Heart left ventricle (tissue), 16 donors: ENCODE data around the gene SERP1. TPM values are rescaled to one million over a fixed set of nuclear protein-coding genes. Genes with fewer than 3 reads are reported as not detected.

Source experiments
- ATAC-seq, 4 donors: fragments of 200-7000 bp; cut with Tn5 transposase; one replicate each; pipeline ENCODE4 v1.9.1; 2020 to 2022; ENCODE audit warnings: moderate library complexity in 4 of 4, mild to moderate bottlenecking in 3 of 4, moderate number of reproducible peaks in 1 of 4
- DNase-seq, 5 donors: peaks; one replicate each; pipeline ENCODE4 v3.0.0-alpha.2; 2020
- H3K27ac ChIP-seq, 12 donors: fragments of 200-600 bp; sonication (generic) in 4 of 12; one replicate each; pipeline versions ENCODE4 v1.5.0 to v1.8.0; 2016 to 2022; ENCODE audit warnings: mild to moderate bottlenecking in 2 of 12
- H3K27me3 ChIP-seq, 9 donors: fragments of 200-600 bp; sonication (generic) in 2 of 9; one replicate each; pipeline versions ENCODE4 v1.5.1 to v1.8.0; 2016 to 2022; ENCODE audit warnings: mild to moderate bottlenecking in 3 of 9
- H3K36me3 ChIP-seq, 9 donors: fragments of 200-600 bp; sonication (generic) in 2 of 9; one replicate each; pipeline versions ENCODE4 v1.5.0 to v1.8.0; 2018 to 2022; ENCODE audit warnings: mild to moderate bottlenecking in 2 of 9
- H3K4me1 ChIP-seq, 12 donors: fragments of 200-600 bp; sonication (generic) in 4 of 12; one replicate each; pipeline versions ENCODE4 v1.5.0 to v1.8.0; 2016 to 2022; ENCODE audit warnings: mild to moderate bottlenecking in 3 of 12
- H3K4me3 ChIP-seq, 12 donors: fragments of 200-600 bp; sonication (generic) in 4 of 12; one replicate each; pipeline versions ENCODE4 v1.5.0 to v1.8.0; 2017 to 2022; ENCODE audit warnings: mild to moderate bottlenecking in 9 of 12, moderate library complexity in 4 of 12
- H3K9me3 ChIP-seq, 12 donors: fragments of 200-600 bp; sonication (generic) in 4 of 12; one replicate each; pipeline versions ENCODE4 v1.5.0 to v1.8.0; 2016 to 2022; ENCODE audit warnings: mild to moderate bottlenecking in 1 of 12
- CTCF ChIP-seq, 12 donors: fragments of 200-600 bp; sonication (generic) in 4 of 12; IDR thresholded peaks; one replicate each; pipeline versions ENCODE4 v1.5.0 to v1.8.0; 2018 to 2022; ENCODE audit warnings: antibody characterized with exemption in 12 of 12, mild to moderate bottlenecking in 5 of 12
- POLR2A ChIP-seq, 2 donors: fragments of 450-650 bp; IDR thresholded peaks; one replicate each; pipeline ENCODE4 v1.6.1; 2017; ENCODE audit warnings: antibody characterized with exemption in 2 of 2, mild to moderate bottlenecking in 2 of 2, moderate library complexity in 2 of 2
- WGBS, 4 donors: extraction: QIAGEN DNeasy Blood & Tissue Kit in 2 of 4; methylation state at CpG; one replicate each; pipeline versions ENCODE4 v1.1.5 to v1.1.7; 2013 to 2018; 5-methylcytosine and 5-hydroxymethylcytosine counted together
- intact Hi-C, 10 donors: fragments of 100-400 bp; cut with DNase I; formaldehyde crosslinking; loops; one replicate each; pipeline versions ENCODE4 v1.11.1 to v1.14.2; 2022
- polyA plus RNA-seq, 2 donors: library from polyadenylated mRNA; stranded (reverse); fragments of 200-250 nt; gene quantifications; one replicate each; pipeline ENCODE4 v1.2.3, GENCODE V29; 2013
- total RNA-seq, 9 donors: library from RNA; depleted of rRNA in 2 of 9; stranded (reverse); fragments of >200 nt in 2 of 9; fragmentation: NEBNext Ultra II Directional in 3 of 9; extraction: Animal tissue kit (Norgen Biotek cat#: 25700) in 3 of 9; gene quantifications; one replicate each; pipeline versions ENCODE4 v1.1.0 to v1.2.4, GENCODE V29; 2016 to 2023
- donor health status: ischemic (EF 13 %, LVEDD 7.1; RV severe dilation, severe dysfunction).
- donor health status: healthy with polysubstance abuse.
- donor health status: DM: no; HTN: yes; CAD: no.
- donor health status: DM: no; HTN: no; CAD: no.
- donor health status: ischemic (EF 25% LVEDD 6.9; RV normal size, moderate dysfunction).
- donor health status: ischemic (EF 25% LVEDD 5.7; RV mildly dilated, moderate dysfunction).
- donor health status: healthy.
- donor health status: DM: yes; HTN: yes; CAD: no.
- donor health status: ischemic (EF 35%, LVEDD 5.7; RV mildly dilated, moderate dysfunction).
- donor health status: nonischemic (EF 11% LVEDD 7.7; RV severe dilation, severe dysfunction).
- donor health status: DM: yes; HTN: yes; CAD: no.
- donor health status: PGD.
- donor health status: ischemic (EF 29% LVEDD 5.4; RV normal size, mild dysfunction).
- donor health status: nonischemic (EF 23%, LVEDD 6.1; RV moderate dilation, normal function).

Gene SERP1
- total and polyA plus RNA-seq, 11 donors: 14.8 to 86.9 (median 26.3) TPM

GRCh38 chr3:150543128-150543527, 3.2 kb downstream of the SERP1 start:
- no peak for ATAC-seq
- intact Hi-C loops: loop anchor here in 6 of 10 donors (10.0 kb wide), 4 partner anchors 62 to 322 kb away; partner anchors contain the start of genes SIAH2 (in 3 of the 6), ERICH6 (in 1 of the 6) and SELENOT (in 1 of the 6)

GRCh38 chr3:150540991-150541390, 5.3 kb downstream of the SERP1 start:
- TF ChIP-seq CTCF (IDR thresholded peaks at IDR 0.05): no peak
- no peak for TF ChIP-seq POLR2A (IDR thresholded peaks at IDR 0.05)
- H3K4me1 ChIP-seq: peaks cover 0 to 43% (median 13%) of the 10 kb centered on the region in 12 donors
- H3K36me3 ChIP-seq: peaks cover 0 to 40% (median 29%) of the 10 kb centered on the region in 9 donors
- H3K27me3 ChIP-seq: no peaks in the 10 kb centered on the region
- no peak overlapping the region for H3K4me3 ChIP-seq
- H3K9me3 ChIP-seq: no peaks in the 10 kb centered on the region
- intact Hi-C loops: loop anchor here in 6 of 10 donors (10.0 kb wide), 4 partner anchors 64 to 324 kb away; partner anchors contain the start of genes SIAH2 (in 3 of the 6), ERICH6 (in 1 of the 6) and SELENOT (in 1 of the 6)
- H3K27ac ChIP-seq: peak overlapping the region in 1 of 12 donors; percentile 70
- ATAC-seq: no peak
- no peak for DNase-seq
- WGBS, 4 donors: 85 to 89% (median 86%) methylated on average over 3 of the region's 3 CpGs

More at GRCh38 chr3:150543128-150543527, 3.2 kb downstream of the SERP1 start:
- peaks cover 0 to 54% (median 24%) of the 10 kb centered on the region in 12 donors for H3K4me1 ChIP-seq
- H3K4me3 ChIP-seq: no peak overlapping the region
- 84 to 93% (median 89%) methylated on average over 3 of the region's 3 CpGs for WGBS, 4 donors
- DNase-seq: no peak
- no peaks in the 10 kb centered on the region for H3K27me3 ChIP-seq
- no peaks in the 10 kb centered on the region for H3K9me3 ChIP-seq
- H3K36me3 ChIP-seq: peaks cover 0 to 40% (median 29%) of the 10 kb centered on the region in 9 donors
- H3K27ac ChIP-seq: peak overlapping the region in 1 of 12 donors; percentile 15
- TF ChIP-seq CTCF (IDR thresholded peaks at IDR 0.05) (no peak), POLR2A (IDR thresholded peaks at IDR 0.05) (no peak)

DNA sequence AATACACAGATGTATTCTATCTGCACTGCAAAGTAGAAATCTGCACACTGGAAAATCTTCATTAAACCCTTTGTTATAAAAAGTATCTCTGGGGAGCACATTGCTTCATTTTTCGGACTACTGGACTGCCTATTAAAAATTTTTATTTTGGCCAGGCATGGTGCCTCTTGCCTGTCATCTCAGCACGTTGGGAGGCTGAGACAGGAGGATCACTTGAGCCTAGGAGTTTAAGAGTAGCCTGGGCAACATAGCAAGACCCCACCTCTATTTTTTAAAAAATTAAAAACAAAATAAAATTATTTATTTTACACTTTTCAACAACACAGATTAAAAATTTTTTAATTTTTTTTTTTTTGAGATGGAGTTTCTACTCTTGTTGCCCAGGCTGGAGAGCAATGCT, 6.0 kb downstream of the SERP1 start:
- H3K9me3 ChIP-seq: no peaks in the 10 kb centered on the region
- intact Hi-C loops: loop anchor here in 6 of 10 donors (10.0 kb wide), 4 partner anchors 65 to 325 kb away; partner anchors contain the start of genes SIAH2 (in 3 of the 6), ERICH6 (in 1 of the 6) and SELENOT (in 1 of the 6)
- peaks cover 0 to 43% (median 13%) of the 10 kb centered on the region in 12 donors for H3K4me1 ChIP-seq
- no peak for TF ChIP-seq CTCF (IDR thresholded peaks at IDR 0.05)
- no peak overlapping the region for H3K27ac ChIP-seq
- H3K36me3 ChIP-seq: peaks cover 0 to 40% (median 29%) of the 10 kb centered on the region in 9 donors
- DNase-seq: no peak
- no peaks in the 10 kb centered on the region for H3K27me3 ChIP-seq
- H3K4me3 ChIP-seq: no peak overlapping the region
- ATAC-seq: no peak
- WGBS, 4 donors: 81 to 91% (median 90%) methylated on average over 2 of the region's 2 CpGs

DNA sequence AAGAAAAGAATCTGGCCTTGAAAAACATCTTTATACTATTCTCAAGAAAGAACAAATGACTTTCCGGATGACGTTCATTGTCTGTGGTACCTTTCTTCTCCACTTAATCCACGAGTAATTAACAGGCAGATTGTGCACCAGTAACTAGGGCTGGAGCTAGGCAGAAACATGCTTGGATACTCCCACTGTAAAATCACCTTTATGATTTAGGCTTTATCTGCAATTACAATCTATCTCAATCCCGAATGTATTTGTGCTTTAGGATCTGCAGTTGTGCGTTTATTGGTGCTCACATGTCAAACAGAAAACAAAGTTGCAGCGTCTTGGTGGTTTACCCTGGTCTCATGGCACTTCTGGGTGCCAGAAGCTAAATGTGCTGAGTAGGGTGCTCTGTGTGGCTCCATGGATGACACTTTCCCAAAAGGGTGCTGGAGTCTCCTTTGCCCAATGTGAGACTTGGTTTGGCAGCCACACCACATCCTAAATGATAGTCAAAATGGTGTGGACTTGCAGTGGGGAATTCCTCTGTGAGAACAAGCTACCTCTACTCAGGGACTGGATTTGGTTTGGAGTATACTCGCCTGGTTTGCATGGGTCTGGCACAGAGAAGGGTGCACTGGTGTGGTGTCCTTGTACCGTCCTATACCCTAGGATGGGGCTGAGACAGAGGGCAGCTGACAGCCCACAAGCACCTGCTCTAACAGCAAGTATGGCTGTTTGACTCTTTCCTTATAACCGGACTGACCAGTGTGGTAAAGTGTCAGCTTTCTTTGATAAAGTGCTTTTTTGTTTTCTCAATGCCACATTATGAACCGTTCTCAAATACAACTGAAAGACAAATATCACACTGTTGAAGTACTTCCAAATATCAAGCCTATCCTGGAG, 7.7 kb downstream of the SERP1 start:
- Histone ChIP-seq H3K4me3 (no peak overlapping the region), H3K4me1 (peaks cover 0 to 28% (median 0%) of the 10 kb centered on the region in 12 donors), H3K9me3 (no peaks in the 10 kb centered on the region), H3K36me3 (peaks cover 0 to 31% (median 20%) of the 10 kb centered on the region in 9 donors), H3K27me3 (no peaks in the 10 kb centered on the region), H3K27ac (no peak overlapping the region)
- DNase-seq: no peak
- 88 to 92% (median 89%) methylated on average over 10 of the region's 10 CpGs for WGBS, 4 donors
- intact Hi-C loops: loop anchor here in 1 of 10 donors (10.0 kb wide), 1 partner anchor 166 kb away; the partner anchor contains the start of gene ERICH6
- TF ChIP-seq CTCF (IDR thresholded peaks at IDR 0.05): no peak
- TF ChIP-seq POLR2A (IDR thresholded peaks at IDR 0.05): no peak
- peak; percentile 22 to 55 (median 33) for ATAC-seq
